Smooth muscle cell (in vitro differentiated cells): ENCODE results near the gene PTRH2. TPM values are rescaled to one million over a fixed set of nuclear protein-coding genes. Genes with fewer than 3 reads are reported as not detected.
"Not testable (repeated sequence)": the region's sequence is repeated elsewhere in the genome, so short reads cannot be mapped to it uniquely, and the experiment has no call there.

Source experiments
- DNase-seq: peaks from one replicate; lab custom pipeline; 2025; ENCODE audit not compliant: unreplicated experiment; lab: John Stamatoyannopoulos, UW
- H2AFZ ChIP-seq: fragments of 200-600 bp; sonication (generic); 2 replicates; pipeline ENCODE4 v1.6.0; 2016; ENCODE audit warnings: antibody characterized with exemption, low read depth, mild to moderate bottlenecking
- H3F3A ChIP-seq: fragments of 200-600 bp; sonication (generic); 2 replicates; pipeline ENCODE4 v1.6.0; 2017; ENCODE audit warnings: antibody characterized with exemption, low read depth
- H3K27ac ChIP-seq: fragments of 200-600 bp; sonication (generic); 2 replicates; pipeline ENCODE4 v1.5.1; 2016; ENCODE audit warnings: low read depth, mild to moderate bottlenecking
- H3K27me3 ChIP-seq: fragments of 200-600 bp; sonication (generic); 2 replicates; pipeline ENCODE4 v1.6.1; 2016; ENCODE audit warnings: low read depth, mild to moderate bottlenecking
- H3K36me3 ChIP-seq: fragments of 200-600 bp; sonication (generic); 2 replicates; pipeline ENCODE4 v1.5.1; 2016; ENCODE audit warnings: low read depth
- H3K4me1 ChIP-seq: fragments of 200-600 bp; sonication (generic); 2 replicates; pipeline ENCODE4 v1.5.1; 2016; ENCODE audit warnings: low read depth
- H3K4me2 ChIP-seq: fragments of 200-600 bp; sonication (generic); 2 replicates; pipeline ENCODE4 v1.6.0; 2016; ENCODE audit warnings: mild to moderate bottlenecking
- H3K4me3 ChIP-seq: fragments of 200-600 bp; sonication (generic); 2 replicates; pipeline ENCODE4 v1.5.1; 2016; ENCODE audit warnings: mild to moderate bottlenecking
- H3K79me2 ChIP-seq: fragments of 200-600 bp; sonication (generic); 2 replicates; pipeline ENCODE4 v1.6.0; 2016; ENCODE audit warnings: low read depth, mild to moderate bottlenecking
- H3K9ac ChIP-seq: fragments of 200-600 bp; sonication (generic); 2 replicates; pipeline ENCODE4 v1.6.0; 2016; ENCODE audit warnings: low read depth
- H3K9me3 ChIP-seq: fragments of 200-600 bp; sonication (generic); replicated peaks from 2 replicates; pipeline ENCODE4 v1.5.1; 2016; ENCODE audit warnings: low read depth
- H4K20me1 ChIP-seq: fragments of 200-600 bp; sonication (generic); 2 replicates; pipeline ENCODE4 v1.6.0; 2016; ENCODE audit warnings: low read depth
- CTCF ChIP-seq: fragments of 200-600 bp; sonication (generic); IDR thresholded peaks from 2 replicates; pipeline ENCODE4 v1.5.1; 2017; ENCODE audit warnings: borderline replicate concordance, mild to moderate bottlenecking, antibody characterized with exemption; ENCODE audit not compliant: insufficient read depth, poor library complexity, severe bottlenecking
- WGBS: methylation state at CpG from one replicate; pipeline ENCODE4 v1.1.7; 2016; ENCODE audit warnings: low lambda C conversion rate; 5-methylcytosine and 5-hydroxymethylcytosine counted together
- polyA plus RNA-seq: library from polyadenylated mRNA; unstranded; fragments of >200 nt; fragmentation: Nextera tagmentation; extraction: Ambion mirVana; gene quantifications from 2 replicates; pipeline ENCODE4 v1.2.1, GENCODE V29; 2016
- total RNA-seq: library from RNA; depleted of rRNA; stranded (reverse); fragments of >200 nt; gene quantifications from 2 replicates; pipeline ENCODE4 v1.2.3, GENCODE V29; 2014

The PTRH2 gene
- total RNA-seq (11.4 and 28.2 TPM in 2 replicates), polyA plus RNA-seq (26.2 and 27.5 TPM in 2 replicates)

DNA sequence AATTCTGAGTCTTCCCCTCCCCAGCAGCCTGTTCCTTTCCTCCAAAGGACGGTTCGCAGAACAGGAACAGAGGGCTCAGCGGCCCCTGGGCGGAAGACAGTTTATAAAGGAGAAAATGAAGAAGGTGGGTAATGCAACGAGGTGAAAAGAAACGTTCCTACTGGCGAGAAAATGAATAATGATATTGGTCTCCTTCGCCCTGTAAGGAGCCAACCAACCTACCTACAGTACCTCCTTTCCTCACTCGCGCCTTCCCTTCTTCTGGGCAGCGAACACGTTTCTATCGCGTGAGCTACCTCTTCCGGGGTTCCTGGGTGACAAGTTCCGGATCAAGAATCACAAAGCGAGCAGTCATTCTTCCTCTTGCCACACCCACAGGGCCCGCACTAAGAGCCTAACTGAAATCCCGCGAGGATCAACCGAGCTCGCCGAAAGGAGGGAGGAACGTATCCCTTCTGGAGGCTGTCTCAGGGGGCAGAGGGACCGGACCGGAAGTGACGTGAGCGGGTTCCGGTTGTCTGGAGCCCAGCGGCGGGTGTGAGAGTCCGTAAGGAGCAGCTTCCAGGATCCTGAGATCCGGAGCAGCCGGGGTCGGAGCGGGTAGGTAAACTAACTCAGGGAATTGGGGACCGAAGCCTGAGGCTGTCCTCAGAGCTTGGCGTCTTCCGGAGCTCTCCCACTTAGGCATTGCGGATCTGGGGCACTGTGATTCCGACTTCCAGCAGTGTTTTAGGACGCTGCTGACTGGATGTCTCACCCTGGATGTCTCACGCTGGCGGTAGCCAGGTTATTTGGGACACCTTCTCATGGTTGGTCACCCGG is at the start of gene PTRH2, which contains the start of gene VMP1:
PTRH2 (minus strand) TSS at position 282 of the 822 bp plus-strand sequence. CDS start 9,452 bp downstream, outside the sequence.
VMP1 (plus strand) TSS at position 506 of the 822 bp plus-strand sequence. CDS start 23,793 bp downstream, outside the sequence.
- Histone ChIP-seq H2AFZ (peak within 1 kb of the TSS; percentile 50), H3F3A (peaks cover 11% of the 10 kb centered on the region), H3K9ac (peak within 1 kb of the TSS; percentile 97), H3K27me3 (no peaks in the 10 kb centered on the region), H3K4me3 (peak within 1 kb of the TSS; percentile 79), H3K27ac (peak within 1 kb of the TSS; percentile 97), H3K9me3 (no peaks in the 10 kb centered on the region), H3K4me2 (peak within 1 kb of the TSS; percentile 92), H3K4me1 (peaks cover 28% of the 10 kb centered on the region), H3K36me3 (no peaks in the 10 kb centered on the region), H4K20me1 (peaks cover 80% of the 10 kb centered on the region), H3K79me2 (peaks cover 93% of the 10 kb centered on the region)
- peak; percentile 81 for DNase-seq
- WGBS = under 1% methylated on average over 45 of the region's 45 CpGs
- TF ChIP-seq CTCF = no peak

GRCh38 chr17:59756236-59756818 is 49.1 kb upstream of the PTRH2 start:
- WGBS = 5% methylated on average over 3 of the region's 3 CpGs
- Histone ChIP-seq H3K4me3 (no peak overlapping the region), H3F3A (peaks cover 54% of the 10 kb centered on the region), H4K20me1 (no peaks in the 10 kb centered on the region), H3K4me1 (peaks cover 23% of the 10 kb centered on the region), H2AFZ (no peak overlapping the region), H3K79me2 (peaks cover 48% of the 10 kb centered on the region), H3K27me3 (no peaks in the 10 kb centered on the region), H3K27ac (peak overlapping the region; percentile 100), H3K9ac (peak overlapping the region; percentile 81), H3K4me2 (peak overlapping the region; percentile 67), H3K9me3 (no peaks in the 10 kb centered on the region), H3K36me3 (no peaks in the 10 kb centered on the region)
- TF ChIP-seq CTCF = no peak
- DNase-seq = no peak

GRCh38 chr17:59755069-59755468 is 47.8 kb upstream of the PTRH2 start:
- H3K27ac ChIP-seq = peak overlapping the region; percentile 100
- H3K79me2 ChIP-seq = peaks cover 42% of the 10 kb centered on the region
- not testable (repeated sequence) for H3K36me3 ChIP-seq, H3K4me3 ChIP-seq, H4K20me1 ChIP-seq, DNase-seq, H2AFZ ChIP-seq, H3K9me3 ChIP-seq, H3K27me3 ChIP-seq
- peaks cover 50% of the 10 kb centered on the region for H3F3A ChIP-seq
- peak overlapping the region; percentile 67 for H3K4me2 ChIP-seq
- H3K9ac ChIP-seq = peak overlapping the region; percentile 81
- H3K4me1 ChIP-seq = peaks cover 20% of the 10 kb centered on the region
- WGBS = 76% methylated on average over 12 of the region's 12 CpGs

DNA sequence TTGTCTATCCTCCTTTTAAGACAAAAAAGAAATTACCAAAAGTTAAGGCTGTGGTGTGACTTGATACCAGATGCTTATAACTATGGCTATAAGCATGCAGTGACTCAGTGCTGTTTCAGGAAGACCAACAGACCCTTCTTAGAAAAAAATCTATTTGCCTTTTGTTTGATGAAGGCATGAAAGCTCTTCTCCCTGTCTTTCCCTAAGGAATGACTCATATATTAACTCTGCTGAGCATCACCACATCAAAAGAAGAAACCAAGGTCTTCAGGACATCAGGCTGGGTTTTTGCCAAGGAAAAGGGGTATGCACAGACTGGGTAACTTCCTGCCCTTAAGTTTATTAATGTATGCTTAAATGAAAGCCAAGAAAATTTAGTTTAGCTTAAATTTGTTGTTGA is 47.3 kb upstream of the PTRH2 start:
- Histone ChIP-seq H3K4me1 (peaks cover 20% of the 10 kb centered on the region), H3K9ac (peak overlapping the region; percentile 95)

More for the DNA sequence above, 47.3 kb upstream of the PTRH2 start:
- Histone ChIP-seq H3K36me3 (no peaks in the 10 kb centered on the region), H3K4me2 (peak overlapping the region; percentile 93), H3K27me3 (no peaks in the 10 kb centered on the region), H3K79me2 (peaks cover 41% of the 10 kb centered on the region), H2AFZ (no peak overlapping the region), H4K20me1 (no peaks in the 10 kb centered on the region), H3K27ac (peak overlapping the region; percentile 100), H3K9me3 (no peaks in the 10 kb centered on the region), H3K4me3 (no peak overlapping the region), H3F3A (peaks cover 50% of the 10 kb centered on the region)
- DNase-seq = no peak
- TF ChIP-seq CTCF = no peak
